ENCODE data around the gene USH2A. TPM values are rescaled to one million over a fixed set of nuclear protein-coding genes. Genes with fewer than 3 reads are reported as not detected.

The USH2A gene
- total RNA-seq, 1 experiment from 2014 or later: not detected

- no peak overlapping the region for H3K4me3 ChIP-seq (replicated peaks in 1 of 2; ENCODE audit: low read depth in 1 of 2, low read length in 2 of 2)
- no peak for ATAC-seq
- no peaks in the 10 kb centered on the region for H3K4me1 ChIP-seq (ENCODE audit: control insufficient read depth in 1 of 2, insufficient read depth in 2 of 2, low read length in 2 of 2)
- RAD21 ChIA-PET (ENCODE audit: low non-redundant PET in 1 of 2, low total read pairs in 2 of 2, uncharacterized antibody in 2 of 2, unreplicated experiment in 2 of 2): no interaction called here
- no peaks in the 10 kb centered on the region for H3K36me3 ChIP-seq (ENCODE audit: control insufficient read depth in 1 of 2, insufficient read depth in 2 of 2, low read length in 2 of 2)
- POLR2A ChIA-PET: no interaction called here
- BruUV-seq (replicated peaks): no TSS peak
- H4K20me1 ChIP-seq (ENCODE audit: insufficient read depth): no peaks in the 10 kb centered on the region; the same call in 1 of the 2 replicates
- CTCF ChIA-PET: no interaction called here
- TF ChIP-seq ZNF274 (IDR thresholded peaks at IDR 0.05; ENCODE audit: low read depth, low read length): no peak
- no peak for TF ChIP-seq RAD21 (IDR thresholded peaks at IDR 0.05; ENCODE audit: low read depth)
- TF ChIP-seq CBX3 (IDR thresholded peaks at IDR 0.05; ENCODE audit: low read depth): no peak
- TF ChIP-seq JUND (IDR thresholded peaks at IDR 0.05): no peak
- no peak for TF ChIP-seq SRF (IDR thresholded peaks at IDR 0.05; ENCODE audit: low read depth)
- no peak for TF ChIP-seq ELF1 (IDR thresholded peaks at IDR 0.05; ENCODE audit: borderline replicate concordance, low read depth)
- TF ChIP-seq EZH2 (IDR thresholded peaks at IDR 0.05): no peak
- H2AFZ ChIP-seq (ENCODE audit: low read depth, low read length, poor library complexity, severe bottlenecking): no peak overlapping the region
- no peak overlapping the region for H3K27ac ChIP-seq (ENCODE audit: low read depth, low read length)
- H3K9me2 ChIP-seq (ENCODE audit: insufficient read depth): no peaks in the 10 kb centered on the region
- no peaks in the 10 kb centered on the region for H3K79me2 ChIP-seq (ENCODE audit: insufficient read depth, low read length)
- H3K9me3 ChIP-seq (ENCODE audit: control insufficient read depth in 1 of 2, insufficient read depth in 1 of 2, low read depth in 1 of 2, low read length in 2 of 2): no peaks in the 10 kb centered on the region
- intact Hi-C loops (cut with micrococcal nuclease): loop anchor here (10.0 kb wide), 1 partner anchor 289 kb away; no protein-coding TSS in a partner anchor
- no peak overlapping the region for H3K4me2 ChIP-seq (ENCODE audit: low read length)
- no peak for DNase-seq (ENCODE audit: low read depth, low spot score)
- no peaks in the 10 kb centered on the region for H3K27me3 ChIP-seq (ENCODE audit: insufficient read depth, low read length)
- H3K9ac ChIP-seq (ENCODE audit: low read length): no peak overlapping the region
Observed at GRCh38 chr1:216114180-216114579, 309.1 kb downstream of the USH2A start.

GRCh38 chr1:216113181-216113580 is 310.1 kb downstream of the USH2A start:
- Histone ChIP-seq H3K27me3 (ENCODE audit: insufficient read depth, low read length) (no peaks in the 10 kb centered on the region), H4K20me1 (ENCODE audit: insufficient read depth) (no peaks in the 10 kb centered on the region; the same call in 1 of the 2 replicates), H3K9ac (ENCODE audit: low read length) (no peak overlapping the region), H3K36me3 (ENCODE audit: control insufficient read depth in 1 of 2, insufficient read depth in 2 of 2, low read length in 2 of 2) (no peaks in the 10 kb centered on the region), H3K4me2 (ENCODE audit: low read length) (no peak overlapping the region), H3K4me3 (replicated peaks in 1 of 2; ENCODE audit: low read depth in 1 of 2, low read length in 2 of 2) (no peak overlapping the region), H3K9me3 (ENCODE audit: control insufficient read depth in 1 of 2, insufficient read depth in 1 of 2, low read depth in 1 of 2, low read length in 2 of 2) (no peaks in the 10 kb centered on the region), H3K79me2 (ENCODE audit: insufficient read depth, low read length) (no peaks in the 10 kb centered on the region), H3K27ac (ENCODE audit: low read depth, low read length) (no peak overlapping the region), H2AFZ (ENCODE audit: low read depth, low read length, poor library complexity, severe bottlenecking) (no peak overlapping the region), H3K4me1 (ENCODE audit: control insufficient read depth in 1 of 2, insufficient read depth in 2 of 2, low read length in 2 of 2) (no peaks in the 10 kb centered on the region), H3K9me2 (ENCODE audit: insufficient read depth) (no peaks in the 10 kb centered on the region)
- no peak for TF ChIP-seq MAX (IDR thresholded peaks at IDR 0.05)
- TF ChIP-seq CEBPB (IDR thresholded peaks at IDR 0.05; ENCODE audit: low read depth): no peak
- no peak for TF ChIP-seq REST (IDR thresholded peaks at IDR 0.05; ENCODE audit: low read depth)
- TF ChIP-seq EZH2 (IDR thresholded peaks at IDR 0.05): no peak
- ATAC-seq (no peak), DNase-seq (ENCODE audit: low read depth, low spot score) (no peak)
- BruUV-seq (replicated peaks): no TSS peak
- ChIA-PET CTCF (no interaction called here), POLR2A (no interaction called here), RAD21 (ENCODE audit: low non-redundant PET in 1 of 2, low total read pairs in 2 of 2, uncharacterized antibody in 2 of 2, unreplicated experiment in 2 of 2) (no interaction called here)
- intact Hi-C loops (cut with micrococcal nuclease): loop anchor here (10.0 kb wide), 1 partner anchor 288 kb away; no protein-coding TSS in a partner anchor

All from HCT116 (cell line).